ENCODE results near the gene LRRK1.

LRRK1 gene

GRCh38 chr15:101043011-101043410 lies 123.9 kb downstream of the LRRK1 start:
- intact Hi-C loops (cut with DNase I), result no loop called here
- peak in 11 of 42 donors; percentile 0 to 21 (median 7) for DNase-seq

- intact Hi-C loops (cut with DNase I), result no loop called here
- DNase-seq, result peak in 17 of 42 donors; percentile 0 to 29 (median 9)
These were observed 124.9 kb downstream of the LRRK1 start for GRCh38 chr15:101043911-101044624.

GRCh38 chr15:101044625-101045235 lies 125.6 kb downstream of the LRRK1 start:
- intact Hi-C loops (cut with DNase I), result no loop called here
- peak in 12 of 42 donors; percentile 1 to 26 (median 8) for DNase-seq

GRCh38 chr15:101045236-101045646 lies 126.1 kb downstream of the LRRK1 start:
- DNase-seq, result peak in 16 of 42 donors; percentile 1 to 32 (median 12)
- intact Hi-C loops (cut with DNase I), result no loop called here

- DNase-seq, result peak in 20 of 42 donors; percentile 0 to 42 (median 10)
- intact Hi-C loops (cut with DNase I), result no loop called here
These were observed 126.9 kb downstream of the LRRK1 start for GRCh38 chr15:101045835-101046691.

- peak in 19 of 42 donors; percentile 3 to 37 (median 13) for DNase-seq
- intact Hi-C loops (cut with DNase I), result no loop called here
These were observed 127.7 kb downstream of the LRRK1 start for GRCh38 chr15:101046826-101047225.

GRCh38 chr15:101047301-101047781 lies 128.2 kb downstream of the LRRK1 start:
- DNase-seq, result peak in 39 of 42 donors; percentile 19 to 82 (median 44)
- intact Hi-C loops (cut with DNase I), result no loop called here

- intact Hi-C loops (cut with DNase I), result no loop called here
- DNase-seq, result peak in 13 of 42 donors; percentile 1 to 34 (median 15)
These were observed 129.0 kb downstream of the LRRK1 start for GRCh38 chr15:101048176-101048575.

GRCh38 chr15:101048581-101049030 lies 129.4 kb downstream of the LRRK1 start:
- peak in 18 of 42 donors; percentile 3 to 41 (median 12) for DNase-seq

GRCh38 chr15:101049282-101049681 lies 130.1 kb downstream of the LRRK1 start:
- peak in 15 of 42 donors; percentile 3 to 36 (median 8) for DNase-seq
- intact Hi-C loops (cut with DNase I), result no loop called here

More at GRCh38 chr15:101048581-101049030, 129.4 kb downstream of the LRRK1 start:
- intact Hi-C loops (cut with DNase I), result no loop called here

- DNase-seq, result peak in 12 of 42 donors; percentile 2 to 31 (median 10)
- intact Hi-C loops (cut with DNase I), result no loop called here
These were observed 130.9 kb downstream of the LRRK1 start for GRCh38 chr15:101049856-101050622.

- intact Hi-C loops (cut with DNase I), result no loop called here
- peak in 8 of 42 donors; percentile 0 to 32 (median 9) for DNase-seq
These were observed 131.6 kb downstream of the LRRK1 start for GRCh38 chr15:101050623-101051290.

- intact Hi-C loops (cut with DNase I), result no loop called here
- peak in 5 of 42 donors; percentile 2 to 35 (median 15) for DNase-seq
These were observed 132.3 kb downstream of the LRRK1 start for GRCh38 chr15:101051291-101052030.

GRCh38 chr15:101052031-101052620 lies 133.0 kb downstream of the LRRK1 start:
- peak in 1 of 42 donors; percentile 1 for DNase-seq
- intact Hi-C loops (cut with DNase I), result no loop called here

- intact Hi-C loops (cut with DNase I), result no loop called here
- DNase-seq, result peak in 3 of 42 donors; percentile 4 to 25 (median 20)
These were observed 133.5 kb downstream of the LRRK1 start for GRCh38 chr15:101052681-101053121.

- intact Hi-C loops (cut with DNase I), result no loop called here
- peak in 2 of 42 donors; percentile 7 to 24 for DNase-seq
These were observed 134.1 kb downstream of the LRRK1 start for GRCh38 chr15:101053261-101053660.

- peak in 1 of 42 donors; percentile 14 for DNase-seq
- intact Hi-C loops (cut with DNase I), result no loop called here
These were observed 135.0 kb downstream of the LRRK1 start for GRCh38 chr15:101054116-101054515.
